ENCODE results near the gene RANGRF.

Gene RANGRF

DNA sequence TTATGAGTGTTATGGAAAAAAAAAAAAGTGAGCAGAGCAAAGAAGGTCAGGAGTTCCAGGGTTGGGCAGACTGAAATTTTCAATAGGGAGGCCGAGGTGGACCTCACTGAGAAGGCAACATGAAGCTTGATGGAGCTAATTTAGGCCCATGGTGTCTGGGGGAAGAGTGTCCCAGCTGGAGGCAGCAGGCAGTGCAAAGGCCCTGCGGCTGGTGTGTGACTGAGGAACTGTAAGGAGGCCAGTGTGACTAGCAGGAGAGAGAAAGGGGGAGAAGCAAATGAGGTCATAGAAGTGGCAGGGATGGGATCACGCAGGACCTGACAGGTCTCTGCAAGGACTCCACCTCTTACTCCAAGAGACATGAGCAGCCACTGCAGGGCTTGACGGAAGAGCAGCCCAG lies 31.8 kb downstream of the RANGRF start:
- Mint-ChIP-seq H3K9me3 (no peaks in the 10 kb centered on the region), H3K36me3 (no peaks in the 10 kb centered on the region), H3K4me3 (no peak overlapping the region), H3K27me3 (peaks cover 6% of the 10 kb centered on the region), H3K4me1 (no peaks in the 10 kb centered on the region), H3K27ac (no peak overlapping the region)

DNA sequence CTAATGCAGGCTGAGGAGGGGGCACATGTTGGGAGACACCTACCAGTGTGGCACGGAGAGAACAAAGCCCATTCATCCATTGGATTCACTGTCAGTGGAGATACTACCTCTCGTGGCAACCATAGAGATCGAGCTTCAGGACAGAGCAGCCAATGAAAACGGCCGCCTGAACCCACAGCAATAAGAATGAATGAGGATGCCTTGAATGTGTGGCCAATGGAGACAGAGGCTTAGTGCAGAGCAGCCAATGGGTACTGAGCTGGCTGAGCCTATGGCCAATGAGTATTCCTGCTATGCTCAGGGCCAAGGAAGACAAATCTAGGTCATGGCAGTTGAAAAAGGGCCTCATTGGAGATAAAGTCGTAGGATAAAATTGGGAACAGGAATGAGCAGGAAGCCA lies 32.5 kb downstream of the RANGRF start:
- Mint-ChIP-seq H3K4me1 (peaks cover under 1% of the 10 kb centered on the region), H3K9me3 (no peaks in the 10 kb centered on the region), H3K36me3 (no peaks in the 10 kb centered on the region), H3K4me3 (no peak overlapping the region), H3K27ac (no peak overlapping the region), H3K27me3 (peaks cover 7% of the 10 kb centered on the region)

DNA sequence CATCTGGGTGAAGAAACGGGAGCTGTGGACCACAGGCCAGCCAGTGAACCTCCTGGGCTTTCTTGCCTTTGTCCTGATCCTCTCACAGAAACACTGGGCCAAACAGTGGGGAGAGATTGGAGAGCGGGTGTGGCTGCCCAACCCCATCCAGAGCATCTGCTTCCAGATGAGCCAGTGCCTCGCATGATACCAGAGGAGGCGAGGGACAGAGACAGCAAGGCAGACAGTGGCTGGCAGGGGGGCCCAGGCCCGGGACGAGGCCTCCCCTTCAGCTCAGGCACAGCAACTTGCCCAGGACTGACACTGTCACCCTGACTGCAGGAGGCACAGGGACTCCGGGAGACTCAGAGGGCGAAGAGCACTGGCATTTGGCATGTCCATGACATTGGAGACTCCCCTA lies 33.6 kb downstream of the RANGRF start:
- Mint-ChIP-seq H3K4me3 (no peak overlapping the region), H3K4me1 (peaks cover 8% of the 10 kb centered on the region), H3K27ac (peak overlapping the region; percentile 74), H3K36me3 (no peaks in the 10 kb centered on the region), H3K9me3 (no peaks in the 10 kb centered on the region), H3K27me3 (peaks cover 11% of the 10 kb centered on the region)

DNA sequence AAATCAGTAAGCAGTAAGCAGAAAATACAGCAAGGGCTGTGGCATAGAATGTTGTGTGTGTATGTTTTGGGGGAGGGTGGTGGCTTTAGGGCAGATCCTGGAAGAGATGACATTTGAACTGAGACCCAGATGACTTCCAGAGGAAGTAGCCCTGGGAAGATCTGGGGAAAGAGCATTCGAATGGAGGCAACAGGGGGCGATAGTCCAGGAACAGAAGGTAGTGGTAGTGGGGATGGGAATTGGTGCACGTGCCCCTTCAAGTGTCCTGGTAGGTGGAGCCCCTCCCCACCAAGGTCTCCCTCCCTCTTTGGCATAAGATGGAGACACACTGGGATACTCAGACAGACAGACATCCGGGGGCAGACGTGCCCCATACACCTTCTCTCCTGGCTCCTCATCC lies 35.7 kb downstream of the RANGRF start:
- Mint-ChIP-seq H3K4me3 (no peak overlapping the region), H3K9me3 (no peaks in the 10 kb centered on the region), H3K4me1 (peaks cover 8% of the 10 kb centered on the region), H3K36me3 (no peaks in the 10 kb centered on the region), H3K27me3 (peaks cover 17% of the 10 kb centered on the region), H3K27ac (no peak overlapping the region)

DNA sequence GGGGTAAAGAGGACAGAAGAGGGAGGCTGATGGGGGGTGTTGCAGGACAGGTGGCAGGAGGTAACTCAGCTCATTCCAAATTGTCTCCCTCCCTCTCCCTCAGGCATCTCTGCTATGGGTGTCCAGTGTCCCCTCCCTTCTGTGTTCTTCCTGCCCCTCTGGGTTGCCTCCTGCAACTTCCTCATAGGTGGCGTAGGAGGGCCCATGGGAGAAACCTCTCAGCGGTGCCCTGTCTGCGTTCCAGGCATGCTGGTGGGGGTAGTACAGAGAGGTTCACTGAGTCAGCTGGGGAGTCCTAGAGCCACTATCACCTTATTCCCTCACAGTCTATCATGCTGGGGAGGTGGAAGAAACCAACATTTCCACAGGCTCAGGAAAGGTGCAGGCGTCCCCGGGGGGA lies 36.5 kb downstream of the RANGRF start:
- Mint-ChIP-seq H3K27ac (no peak overlapping the region), H3K4me1 (peaks cover 8% of the 10 kb centered on the region), H3K36me3 (no peaks in the 10 kb centered on the region), H3K27me3 (peaks cover 17% of the 10 kb centered on the region), H3K4me3 (no peak overlapping the region), H3K9me3 (no peaks in the 10 kb centered on the region)

DNA sequence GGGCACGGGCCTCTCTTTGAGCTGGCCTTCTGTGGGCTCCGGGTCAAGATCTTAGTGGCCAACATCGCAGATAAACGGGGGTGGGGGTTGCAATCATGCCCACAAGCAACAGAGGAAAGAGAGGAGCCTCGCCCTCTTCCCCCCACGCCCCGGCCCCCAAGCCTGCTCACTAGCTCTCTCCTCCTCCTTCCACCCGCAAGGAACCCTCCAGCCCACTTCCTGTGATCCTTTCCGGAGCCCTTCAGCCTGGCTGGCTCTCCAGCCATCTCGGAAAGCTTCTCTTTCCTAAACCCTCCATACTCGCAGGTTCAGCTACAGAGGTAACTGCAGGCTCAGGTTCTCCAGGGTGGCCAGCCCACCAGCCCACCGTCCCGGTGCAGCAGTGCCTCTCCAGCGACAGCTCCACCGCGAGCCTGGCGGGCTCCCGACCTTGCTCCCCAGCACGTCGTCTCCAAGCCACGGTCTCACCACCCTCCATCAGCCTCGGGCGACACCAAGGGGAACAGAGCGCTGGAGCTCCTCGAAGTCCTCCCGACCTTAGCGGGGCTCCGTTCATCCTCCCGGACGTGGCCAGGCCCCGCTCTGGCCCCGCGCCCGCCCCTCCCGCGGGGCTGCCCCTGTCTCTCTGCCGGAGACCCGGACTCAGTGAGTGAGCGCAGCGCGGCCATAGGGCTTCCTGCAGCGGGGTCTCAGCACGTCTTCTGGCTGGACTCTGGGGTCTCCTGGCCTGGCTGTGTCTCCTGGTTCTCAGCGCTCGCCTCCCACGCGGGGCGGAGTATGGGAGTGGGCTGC lies 38.2 kb downstream of the RANGRF start:
- H3K36me3 Mint-ChIP-seq: no peaks in the 10 kb centered on the region
- peaks cover 17% of the 10 kb centered on the region for H3K27me3 Mint-ChIP-seq
- H3K4me3 Mint-ChIP-seq: peak overlapping the region; percentile 74
- H3K27ac Mint-ChIP-seq: no peak overlapping the region
- no peaks in the 10 kb centered on the region for H3K9me3 Mint-ChIP-seq
- H3K4me1 Mint-ChIP-seq: peaks cover 8% of the 10 kb centered on the region

DNA sequence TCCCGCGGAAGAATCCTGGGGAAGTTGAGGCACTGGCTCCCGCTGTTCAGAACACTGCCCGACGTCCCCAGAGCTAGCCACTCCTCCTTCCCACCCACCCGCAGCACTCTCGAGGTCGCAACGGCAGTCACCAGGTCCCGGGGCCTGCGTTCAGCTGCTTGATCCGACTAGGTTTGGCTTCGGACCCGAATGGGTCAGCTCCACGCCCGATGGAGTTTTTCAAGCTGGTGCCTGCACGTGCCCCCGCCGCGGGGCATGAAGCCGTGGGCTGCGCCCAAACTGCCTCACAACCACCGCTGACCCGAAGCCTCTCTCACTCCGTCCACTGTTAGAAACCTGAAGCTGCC lies 38.8 kb downstream of the RANGRF start:
- H3K36me3 Mint-ChIP-seq: no peaks in the 10 kb centered on the region
- peak overlapping the region; percentile 74 for H3K4me3 Mint-ChIP-seq
- H3K27me3 Mint-ChIP-seq: peaks cover 21% of the 10 kb centered on the region
- peaks cover 8% of the 10 kb centered on the region for H3K4me1 Mint-ChIP-seq
- H3K9me3 Mint-ChIP-seq: no peaks in the 10 kb centered on the region
- H3K27ac Mint-ChIP-seq: no peak overlapping the region

DNA sequence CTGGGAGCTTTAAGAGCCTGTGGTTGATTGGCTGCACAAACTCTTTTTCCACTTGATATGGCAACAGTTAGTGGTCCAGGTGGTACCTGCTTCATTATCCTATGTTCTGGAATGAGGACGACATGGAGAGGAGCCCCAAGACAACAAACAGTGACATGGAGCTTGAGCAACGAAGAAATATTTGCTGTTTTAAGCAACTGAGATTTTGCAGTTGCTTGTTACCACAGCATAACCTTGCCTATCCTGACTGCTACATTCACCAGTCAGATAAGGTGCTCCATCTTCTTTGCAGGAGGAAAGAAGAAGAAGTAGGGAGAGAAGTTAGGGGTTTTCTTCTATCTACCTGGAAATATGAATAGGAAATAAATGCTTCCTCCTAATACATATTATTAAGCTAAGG lies 43.7 kb downstream of the RANGRF start:
- no peak overlapping the region for H3K4me3 Mint-ChIP-seq
- H3K27me3 Mint-ChIP-seq: peaks cover 10% of the 10 kb centered on the region
- H3K27ac Mint-ChIP-seq: no peak overlapping the region
- H3K36me3 Mint-ChIP-seq: no peaks in the 10 kb centered on the region
- no peaks in the 10 kb centered on the region for H3K4me1 Mint-ChIP-seq
- no peaks in the 10 kb centered on the region for H3K9me3 Mint-ChIP-seq

DNA sequence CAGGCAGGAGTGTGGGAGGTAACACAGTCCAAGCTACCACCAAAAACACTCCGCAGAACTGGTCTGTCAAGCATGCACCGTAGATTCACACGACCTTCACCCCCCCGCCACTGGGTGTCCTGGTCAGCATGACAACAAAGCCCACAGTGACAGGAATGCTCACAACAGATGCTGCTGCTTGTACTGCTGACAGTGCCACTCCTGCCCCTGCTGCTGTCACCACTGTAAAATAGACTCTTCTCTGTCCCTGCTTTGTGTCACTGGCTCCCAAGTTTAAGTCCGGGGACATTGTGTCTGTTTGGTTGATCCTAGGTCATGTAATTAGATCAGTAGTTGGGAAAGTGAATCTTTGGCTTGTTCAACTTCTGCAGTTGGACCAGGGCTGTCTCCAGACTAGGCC lies 44.2 kb downstream of the RANGRF start:
- peaks cover 1% of the 10 kb centered on the region for H3K4me1 Mint-ChIP-seq

DNA sequence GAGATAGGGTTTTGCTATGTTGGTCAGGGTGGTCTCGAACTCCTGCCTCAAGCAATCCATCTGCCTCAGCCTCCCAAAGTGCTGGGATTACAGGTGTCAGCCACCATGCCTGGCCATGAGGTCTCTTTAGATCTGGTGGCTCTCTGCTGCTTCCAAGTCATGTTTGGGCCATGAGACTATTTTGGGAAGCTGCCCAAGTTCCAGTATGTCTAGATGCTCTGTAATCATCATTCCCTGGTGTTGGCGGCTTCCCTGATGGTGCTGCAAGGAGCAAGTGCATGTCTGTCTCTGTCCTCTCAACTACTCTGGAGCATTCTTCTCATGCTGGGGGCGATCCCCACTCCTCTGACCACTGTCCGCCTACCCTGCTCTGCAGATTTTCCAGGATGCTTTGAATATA lies 44.8 kb downstream of the RANGRF start:
- H3K27ac Mint-ChIP-seq: no peak overlapping the region
- H3K36me3 Mint-ChIP-seq: no peaks in the 10 kb centered on the region
- peaks cover 5% of the 10 kb centered on the region for H3K27me3 Mint-ChIP-seq

More for the DNA sequence above, 44.2 kb downstream of the RANGRF start:
- Mint-ChIP-seq H3K36me3 (no peaks in the 10 kb centered on the region), H3K9me3 (no peaks in the 10 kb centered on the region), H3K27ac (no peak overlapping the region), H3K4me3 (no peak overlapping the region), H3K27me3 (peaks cover 10% of the 10 kb centered on the region)

DNA sequence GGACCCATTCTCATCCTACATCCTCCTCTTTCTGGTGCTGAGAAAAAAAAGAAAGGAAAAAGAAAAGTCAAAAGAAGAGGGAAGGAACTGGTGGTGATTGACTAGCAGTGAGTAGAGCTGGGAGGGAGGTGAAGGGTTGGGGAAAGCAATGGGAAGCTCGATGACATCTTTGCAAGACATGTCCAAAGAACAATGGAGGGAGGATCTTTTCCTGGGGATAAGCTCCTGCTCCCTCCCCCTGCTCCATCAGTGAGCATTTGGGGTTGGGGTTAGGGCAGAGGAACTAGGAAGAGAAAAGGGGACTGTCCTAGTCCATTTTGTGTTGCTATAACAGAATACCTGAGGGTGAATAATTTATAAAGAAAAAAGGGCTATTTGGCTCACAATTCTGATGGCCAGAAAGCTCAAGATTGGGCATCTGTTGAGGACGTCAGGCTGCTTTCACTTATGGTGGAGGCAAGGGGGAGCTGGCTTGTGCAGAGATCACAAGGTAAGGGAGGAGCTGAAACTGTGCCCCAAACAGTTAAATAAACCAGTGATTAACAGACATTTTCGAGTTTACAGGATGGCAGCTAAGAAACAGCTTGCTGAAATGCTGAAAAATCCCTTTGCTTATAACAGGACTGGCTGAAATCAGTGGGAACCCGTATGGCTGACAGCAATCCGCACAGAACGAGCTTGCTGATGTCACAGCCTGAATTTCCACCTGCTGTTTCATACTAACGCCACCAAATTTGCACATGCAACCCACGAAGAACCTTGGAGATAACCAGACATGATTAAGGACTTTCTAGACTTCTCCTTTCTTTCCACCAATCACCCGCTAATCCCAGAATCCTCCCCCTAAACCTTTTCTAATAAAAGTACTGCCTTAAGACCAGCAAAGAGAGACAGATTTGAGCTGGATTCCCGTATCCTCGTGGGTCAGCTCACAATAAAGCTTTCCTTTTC lies 49.6 kb downstream of the RANGRF start:
- Mint-ChIP-seq H3K27ac (peak overlapping the region; percentile 30), H3K4me3 (peak overlapping the region; percentile 11), H3K9me3 (no peaks in the 10 kb centered on the region), H3K27me3 (no peaks in the 10 kb centered on the region), H3K36me3 (no peaks in the 10 kb centered on the region), H3K4me1 (peaks cover 10% of the 10 kb centered on the region)

More for the DNA sequence above, 44.8 kb downstream of the RANGRF start:
- Mint-ChIP-seq H3K4me1 (peaks cover 7% of the 10 kb centered on the region), H3K4me3 (no peak overlapping the region), H3K9me3 (no peaks in the 10 kb centered on the region)

DNA sequence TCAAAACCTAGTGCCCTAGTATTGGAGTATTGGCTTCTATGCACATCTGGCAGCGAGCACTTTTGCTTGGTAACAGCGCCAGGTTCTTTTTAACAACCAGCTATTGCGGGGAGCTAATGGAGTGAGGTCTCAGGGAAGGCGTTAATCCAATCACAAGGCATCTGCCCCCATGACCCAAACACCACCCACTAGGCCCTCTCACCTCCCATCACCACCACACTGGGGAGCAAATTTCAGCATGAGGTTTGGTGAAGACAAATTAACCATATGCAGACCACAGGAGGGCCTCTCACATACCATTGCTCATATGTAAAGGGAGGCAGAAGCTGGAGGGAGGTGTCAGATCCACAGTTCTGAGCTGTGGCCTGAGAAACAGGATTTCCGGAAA lies 50.3 kb downstream of the RANGRF start:
- H3K36me3 Mint-ChIP-seq: no peaks in the 10 kb centered on the region
- peaks cover 10% of the 10 kb centered on the region for H3K4me1 Mint-ChIP-seq
- H3K27ac Mint-ChIP-seq: no peak overlapping the region
- H3K27me3 Mint-ChIP-seq: no peaks in the 10 kb centered on the region
- H3K9me3 Mint-ChIP-seq: no peaks in the 10 kb centered on the region
- no peak overlapping the region for H3K4me3 Mint-ChIP-seq

DNA sequence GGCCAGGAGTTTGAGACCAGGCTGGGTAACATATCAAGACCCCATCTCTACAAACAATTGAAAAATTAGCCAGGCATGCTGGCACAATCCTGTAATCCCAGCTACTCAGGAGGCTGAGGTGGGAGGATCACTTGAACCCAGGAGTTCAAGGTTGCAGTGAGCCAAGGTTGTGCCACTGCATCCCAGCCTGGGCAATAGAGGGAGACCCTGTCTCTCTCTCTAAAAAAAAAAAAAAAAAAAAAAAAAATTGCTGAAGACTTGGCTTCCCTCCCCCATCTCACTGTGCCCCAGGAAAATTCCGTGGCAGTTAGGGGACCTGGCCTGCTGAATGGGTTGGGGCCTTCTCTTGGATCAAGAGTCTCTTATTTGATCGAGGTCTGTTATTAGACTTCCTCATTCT lies 51.1 kb downstream of the RANGRF start, which contains the start of gene ODF4:
TSS of gene ODF4 (plus strand) at position 301 of the 400 bp plus-strand sequence. CDS start 212 bp downstream, outside the sequence.
- H3K4me1 Mint-ChIP-seq: peaks cover 10% of the 10 kb centered on the region
- no peak within 1 kb of the TSS for H3K27ac Mint-ChIP-seq
- no peak within 1 kb of the TSS for H3K4me3 Mint-ChIP-seq
- H3K27me3 Mint-ChIP-seq: no peaks in the 10 kb centered on the region
- no peaks in the 10 kb centered on the region for H3K9me3 Mint-ChIP-seq
- no peaks in the 10 kb centered on the region for H3K36me3 Mint-ChIP-seq

Data from activated naive CD4-positive, alpha-beta T cell treated with anti-CD3 and anti-CD28 coated beads, Interleukin-2, amount 50 U/mL, for 24 hours (primary cell).